Neuronal stem cell (in vitro differentiated cells): Measurements from ENCODE around the gene POM121C.
"Not testable (repeated sequence)": the region's sequence is repeated elsewhere in the genome, so short reads cannot be mapped to it uniquely, and the experiment has no call there.

Experiments used
- DNase-seq: peaks from one replicate; pipeline ENCODE4 v3.0.0-alpha.2; 2013; ENCODE audit warnings: low spot score
- H2AFZ ChIP-seq: one replicate; pipeline ENCODE4 v1.6.1; 2013; ENCODE audit warnings: mild to moderate bottlenecking, low read length, inconsistent platforms
- H2AK5ac ChIP-seq: 2 replicates; pipeline ENCODE4 v1.6.1; 2013; ENCODE audit warnings: low read depth, mild to moderate bottlenecking, inconsistent platforms, low read length, moderate library complexity, mixed read lengths
- H2BK120ac ChIP-seq: 2 replicates; pipeline ENCODE4 v1.6.1; 2013; ENCODE audit warnings: low read depth, mild to moderate bottlenecking, inconsistent platforms, low read length, moderate library complexity, mixed read lengths
- H2BK12ac ChIP-seq: one replicate; pipeline ENCODE4 v1.6.1; 2013; ENCODE audit warnings: low read length, inconsistent platforms
- H2BK15ac ChIP-seq: 2 replicates; pipeline ENCODE4 v1.6.1; 2013; ENCODE audit warnings: mild to moderate bottlenecking, low read length, inconsistent platforms, mixed read lengths
- H2BK5ac ChIP-seq: one replicate; pipeline ENCODE4 v1.6.1; 2013; ENCODE audit warnings: inconsistent platforms, mild to moderate bottlenecking, low read length, moderate library complexity
- H3K14ac ChIP-seq: one replicate; pipeline ENCODE4 v1.6.1; 2013; ENCODE audit warnings: low read length, inconsistent platforms
- H3K18ac ChIP-seq: 2 replicates; pipeline ENCODE4 v1.6.1; 2013; ENCODE audit warnings: low read length, inconsistent platforms
- H3K23ac ChIP-seq: 2 replicates; pipeline ENCODE4 v1.6.1; 2013; ENCODE audit warnings: low read depth, mild to moderate bottlenecking, mixed read lengths, low read length, inconsistent platforms; ENCODE audit not compliant: poor library complexity
- H3K27ac ChIP-seq: replicated peaks from 3 replicates; pipeline ENCODE4 v1.5.1; 2013; ENCODE audit warnings: low read length, inconsistent platforms
- H3K27me3 ChIP-seq, 3 experiments: 2 replicates each; pipeline ENCODE4 v1.6.1; 2013; ENCODE audit warnings: low read length in 3 of 3, mild to moderate bottlenecking in 2 of 3, inconsistent platforms in 1 of 3, low read depth in 1 of 3, mixed read lengths in 1 of 3, moderate library complexity in 1 of 3; ENCODE audit not compliant: control insufficient read depth in 3 of 3, insufficient read depth in 3 of 3
- H3K36me3 ChIP-seq, 2 donors: replicated peaks in 1 of 2; 2 replicates each; pipeline ENCODE4 v1.6.1; 2013; ENCODE audit warnings: low read length in 2 of 2; ENCODE audit not compliant: control insufficient read depth in 2 of 2, insufficient read depth in 2 of 2
- H3K4ac ChIP-seq: 2 replicates; pipeline ENCODE4 v1.6.1; 2013; ENCODE audit warnings: inconsistent platforms, mild to moderate bottlenecking, low read length, moderate library complexity
- H3K4me1 ChIP-seq, 2 donors: 1 replicate in 1 of 2; 2 replicates in 1 of 2; pipeline ENCODE4 v1.6.1; 2013; ENCODE audit warnings: low read length in 2 of 2, low read depth in 1 of 2; ENCODE audit not compliant: control insufficient read depth in 2 of 2, insufficient read depth in 1 of 2
- H3K4me2 ChIP-seq: one replicate; pipeline ENCODE4 v1.6.1; 2013; ENCODE audit warnings: mild to moderate bottlenecking, low read length, inconsistent platforms; ENCODE audit not compliant: insufficient read depth, poor library complexity, severe bottlenecking
- H3K4me3 ChIP-seq, 2 donors: 2 replicates each; pipeline ENCODE4 v1.5.1; 2013; ENCODE audit warnings: low read length in 2 of 2, mild to moderate bottlenecking in 2 of 2, inconsistent platforms in 1 of 2, moderate library complexity in 1 of 2
- H3K79me1 ChIP-seq: one replicate; pipeline ENCODE4 v1.6.1; 2013; ENCODE audit warnings: low read depth, mild to moderate bottlenecking, inconsistent platforms, low read length, moderate library complexity
- H3K9ac ChIP-seq: one replicate; pipeline ENCODE4 v1.6.1; 2013; ENCODE audit warnings: mild to moderate bottlenecking, low read depth, low read length, inconsistent platforms; ENCODE audit not compliant: poor library complexity
- H3K9me3 ChIP-seq, 2 donors: replicated peaks in 1 of 2; 2 replicates each; pipeline versions ENCODE3 to v1.6.1; 2013; ENCODE audit warnings: low read length in 2 of 2, mild to moderate bottlenecking in 2 of 2, inconsistent platforms in 1 of 2, low read depth in 1 of 2, mixed read lengths in 1 of 2, moderate library complexity in 1 of 2; ENCODE audit not compliant: control insufficient read depth in 2 of 2, insufficient read depth in 1 of 2
- H4K8ac ChIP-seq: one replicate; pipeline ENCODE4 v1.6.1; 2013; ENCODE audit warnings: low read depth, mild to moderate bottlenecking, inconsistent platforms, low read length, moderate library complexity
- H4K91ac ChIP-seq: one replicate; pipeline ENCODE4 v1.6.1; 2013; ENCODE audit warnings: low read length, low read depth, mild to moderate bottlenecking, inconsistent platforms; ENCODE audit not compliant: poor library complexity
- WGBS, 2 donors: extraction: QIAGEN DNeasy Blood & Tissue Kit; methylation state at CpG; one replicate each; pipeline ENCODE4 v1.1.7; 2013; ENCODE audit warnings: missing lambda C conversion rate in 2 of 2, mixed read lengths in 1 of 2; ENCODE audit not compliant: insufficient read length in 2 of 2, insufficient replicate concordance in 1 of 2; ENCODE audit errors: extremely low coverage in 2 of 2; 5-methylcytosine and 5-hydroxymethylcytosine counted together

Gene POM121C

DNA sequence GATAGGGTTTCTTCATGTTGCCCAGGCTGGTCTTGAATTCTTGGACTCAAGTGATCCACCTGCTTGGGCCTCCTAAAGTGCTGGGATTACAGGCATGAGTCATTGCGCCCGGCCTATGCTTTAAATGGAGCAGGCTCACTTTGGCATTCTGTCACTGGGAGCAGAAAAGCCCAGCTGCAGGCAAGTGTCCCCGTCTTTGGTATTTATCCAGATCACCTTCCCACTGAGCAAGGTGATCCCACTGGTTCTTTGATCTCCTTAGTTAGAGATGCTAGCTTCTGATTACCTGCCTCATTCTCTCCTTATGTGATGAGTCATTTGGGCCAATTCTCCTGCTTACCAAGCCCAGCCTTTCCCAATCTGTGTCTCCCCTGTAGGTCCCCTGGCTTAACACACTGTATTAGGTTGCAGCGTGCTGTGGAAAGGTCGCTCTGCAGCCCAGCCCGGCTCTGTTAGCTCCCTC lies 45.3 kb upstream of the POM121C start:
- Histone ChIP-seq H2BK120ac (no peak overlapping the region), H3K4ac (no peak overlapping the region), H4K8ac (no peak overlapping the region), H3K27me3 (no peaks in the 10 kb centered on the region), H3K9me3 (no peaks in the 10 kb centered on the region), H3K18ac (no peak overlapping the region), H2BK12ac (no peak overlapping the region), H3K9ac (no peak overlapping the region), H3K4me1 (peaks cover 3 to 8% of the 10 kb centered on the region in 2 donors), H3K4me3 (no peak overlapping the region), H3K79me1 (peaks cover 10% of the 10 kb centered on the region), H3K14ac (no peak overlapping the region), H3K36me3 (peaks cover 9 to 30% of the 10 kb centered on the region in 2 donors), H2AK5ac (no peak overlapping the region), H2BK5ac (no peak overlapping the region), H3K23ac (no peak overlapping the region), H2AFZ (no peak overlapping the region), H3K4me2 (no peak overlapping the region), H2BK15ac (no peak overlapping the region), H4K91ac (no peak overlapping the region), H3K27ac (peak overlapping the region; percentile 39)
- no peak for DNase-seq
- WGBS, 2 donors = no CpG with 5 or more reads among the region's 6 CpGs

DNA sequence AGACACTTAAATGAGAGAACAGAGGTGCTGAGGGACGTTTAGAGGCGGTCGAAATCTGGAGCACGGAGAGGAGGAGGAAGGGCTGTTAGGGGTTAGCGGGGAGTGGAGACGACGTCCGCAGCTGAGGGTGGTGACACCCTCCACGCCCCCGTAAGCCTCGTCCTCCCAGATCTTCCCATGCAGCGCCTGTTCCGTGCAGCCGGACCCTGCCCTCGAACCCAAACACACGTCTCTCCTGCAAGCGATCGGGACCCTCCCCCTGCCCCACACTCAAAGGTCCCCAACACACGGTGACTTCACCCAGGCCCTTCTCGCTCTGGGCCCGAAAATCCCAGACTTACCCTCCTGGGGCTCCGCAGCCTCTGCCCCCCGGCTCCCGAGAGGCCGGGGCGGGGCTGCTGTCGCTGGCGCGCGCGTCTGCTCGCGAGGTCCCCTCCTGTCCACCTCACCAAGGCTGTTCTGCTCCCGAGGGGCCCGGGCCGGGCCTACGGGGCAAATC lies 41.2 kb upstream of the POM121C start:
- not testable (repeated sequence) for H3K18ac ChIP-seq, H4K91ac ChIP-seq, H2BK120ac ChIP-seq, H3K4me1 ChIP-seq, DNase-seq, H4K8ac ChIP-seq, H2BK12ac ChIP-seq, H3K9me3 ChIP-seq, H3K27me3 ChIP-seq, H3K27ac ChIP-seq, H2BK15ac ChIP-seq, H3K4ac ChIP-seq
- peak overlapping the region; percentile 65 for H3K23ac ChIP-seq
- H2BK5ac ChIP-seq = peak overlapping the region; percentile 24
- peaks cover 8 to 35% of the 10 kb centered on the region in 2 donors for H3K36me3 ChIP-seq
- peak overlapping the region; percentile 89 for H3K9ac ChIP-seq
- H3K4me3 ChIP-seq = peak overlapping the region; percentile 77 to 89
- peak overlapping the region; percentile 91 for H2AFZ ChIP-seq
- peak overlapping the region; percentile 77 for H3K4me2 ChIP-seq
- peak overlapping the region; percentile 81 for H2AK5ac ChIP-seq
- peak overlapping the region; percentile 31 for H3K14ac ChIP-seq
- H3K79me1 ChIP-seq = peaks cover 10% of the 10 kb centered on the region
- WGBS, 2 donors = no CpG with 5 or more reads among the region's 37 CpGs

DNA sequence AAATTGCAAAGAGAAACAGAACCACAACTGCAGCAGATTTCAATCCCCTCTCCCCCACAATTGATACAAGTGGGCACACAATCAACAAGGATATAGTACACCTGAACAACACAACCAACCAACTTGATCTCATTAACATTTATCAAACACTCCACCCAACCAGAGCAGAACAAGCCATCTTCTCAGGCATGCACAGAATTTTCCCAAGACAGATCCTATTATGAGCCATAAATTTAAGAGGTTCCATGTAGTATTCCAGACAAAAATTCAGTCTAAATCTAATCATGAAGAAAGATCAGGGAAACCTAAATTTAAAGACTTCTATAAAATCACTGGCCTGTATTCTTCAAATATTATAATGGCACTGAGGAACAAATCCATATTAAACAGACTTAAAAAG lies 35.6 kb upstream of the POM121C start:
- not testable (repeated sequence) for H3K9me3 ChIP-seq, H3K27ac ChIP-seq, H3K14ac ChIP-seq, H2AFZ ChIP-seq, H2BK120ac ChIP-seq, H3K27me3 ChIP-seq, H4K8ac ChIP-seq, H3K4me1 ChIP-seq, H2BK12ac ChIP-seq, H2BK5ac ChIP-seq, H2AK5ac ChIP-seq, H3K18ac ChIP-seq, H3K79me1 ChIP-seq, H3K4me2 ChIP-seq, H3K4ac ChIP-seq, DNase-seq, H3K4me3 ChIP-seq, H3K9ac ChIP-seq, H3K23ac ChIP-seq, H4K91ac ChIP-seq, H2BK15ac ChIP-seq
- peaks cover 8 to 64% of the 10 kb centered on the region in 2 donors for H3K36me3 ChIP-seq

DNA sequence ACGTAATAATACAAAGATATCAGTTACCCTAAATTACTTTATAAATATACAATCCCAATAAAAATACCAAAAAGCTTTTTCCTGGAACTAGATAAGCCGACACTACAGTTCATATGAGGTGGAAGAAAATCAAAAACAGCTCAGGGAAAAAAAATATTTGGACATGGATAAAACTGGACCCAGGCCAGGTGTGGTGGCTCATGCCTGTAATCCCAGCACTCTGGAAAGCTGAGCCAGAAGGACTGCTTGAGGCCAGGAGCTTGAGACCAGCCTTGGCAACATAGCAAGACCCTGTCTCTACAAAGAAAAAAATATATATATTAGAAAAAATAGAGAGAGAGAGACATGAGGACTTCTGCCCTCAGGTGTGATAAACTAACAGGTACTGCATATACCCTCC lies 32.7 kb upstream of the POM121C start:
- not testable (repeated sequence) for H2BK15ac ChIP-seq, H2BK12ac ChIP-seq, H2AK5ac ChIP-seq, H2AFZ ChIP-seq, H3K79me1 ChIP-seq, H3K14ac ChIP-seq, H4K8ac ChIP-seq, H3K4me2 ChIP-seq, H3K4me1 ChIP-seq, H2BK5ac ChIP-seq, H3K18ac ChIP-seq, H3K9me3 ChIP-seq, H3K27me3 ChIP-seq, H3K23ac ChIP-seq, H3K4me3 ChIP-seq, H3K27ac ChIP-seq, DNase-seq, H4K91ac ChIP-seq, H3K4ac ChIP-seq, H2BK120ac ChIP-seq, H3K9ac ChIP-seq
- H3K36me3 ChIP-seq = peaks cover 4 to 52% of the 10 kb centered on the region in 2 donors
- no CpG with 5 or more reads among the region's 2 CpGs for WGBS, 2 donors
